ENCODE measurements around the gene LCE1E.

LCE1E gene, protein sequence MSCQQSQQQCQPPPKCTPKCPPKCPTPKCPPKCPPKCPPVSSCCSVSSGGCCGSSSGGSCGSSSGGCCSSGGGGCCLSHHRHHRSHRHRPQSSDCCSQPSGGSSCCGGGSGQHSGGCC

GRCh38 chr1:152786077-152786476, at the start of gene LCE1E:
Gene LCE1E, plus strand, starts transcription at chr1:152786257. Its CDS starts 1,043 bp downstream, at chr1:152787300.
- no peak for DNase-seq

GRCh38 chr1:152737997-152738396, 48.1 kb upstream of the LCE1E start:
- no peak for DNase-seq

GRCh38 chr1:152739841-152740240, 46.2 kb upstream of the LCE1E start:
- no peak for DNase-seq

GRCh38 chr1:152741656-152742055, 44.4 kb upstream of the LCE1E start:
- no peak for DNase-seq

DNA sequence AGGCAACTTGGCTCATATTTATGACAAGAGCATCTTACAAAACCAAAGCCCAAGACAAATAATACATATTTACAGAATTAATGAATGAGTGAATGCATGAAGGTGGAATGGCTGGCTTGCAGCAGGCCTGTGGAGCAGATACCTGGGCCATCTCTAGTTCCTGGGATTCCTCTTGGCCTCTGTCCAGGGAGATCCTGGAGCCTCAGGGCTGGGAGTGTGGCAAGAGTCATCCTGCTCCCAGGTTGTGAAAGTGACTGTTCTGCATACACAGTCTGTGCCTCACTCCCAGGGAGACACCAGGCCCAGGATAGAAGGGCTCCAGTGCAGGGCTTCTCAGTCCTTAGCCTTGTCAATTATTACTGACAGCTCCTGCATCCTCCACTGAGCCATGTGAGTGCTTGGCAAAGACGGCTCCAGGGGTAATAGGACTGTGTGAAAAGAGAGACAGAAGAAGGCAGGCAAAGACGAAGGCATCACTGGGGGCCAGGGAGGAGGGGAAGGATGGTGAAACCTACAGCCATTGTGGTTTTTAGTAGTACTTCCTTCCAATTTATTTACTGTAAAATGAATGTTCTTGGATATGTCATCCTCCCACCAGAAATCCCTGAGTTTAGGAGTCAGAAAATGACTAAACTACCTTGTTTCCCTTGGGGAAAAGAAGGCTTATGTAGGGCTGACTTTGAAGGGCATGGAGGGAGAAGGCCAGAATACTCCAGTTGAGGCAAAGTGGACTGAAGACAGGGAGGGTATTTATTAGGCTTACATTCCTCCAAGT, 42.5 kb upstream of the LCE1E start:
- DNase-seq, result no peak

GRCh38 chr1:152745289-152745704, 40.8 kb upstream of the LCE1E start:
- DNase-seq, result no peak

DNA sequence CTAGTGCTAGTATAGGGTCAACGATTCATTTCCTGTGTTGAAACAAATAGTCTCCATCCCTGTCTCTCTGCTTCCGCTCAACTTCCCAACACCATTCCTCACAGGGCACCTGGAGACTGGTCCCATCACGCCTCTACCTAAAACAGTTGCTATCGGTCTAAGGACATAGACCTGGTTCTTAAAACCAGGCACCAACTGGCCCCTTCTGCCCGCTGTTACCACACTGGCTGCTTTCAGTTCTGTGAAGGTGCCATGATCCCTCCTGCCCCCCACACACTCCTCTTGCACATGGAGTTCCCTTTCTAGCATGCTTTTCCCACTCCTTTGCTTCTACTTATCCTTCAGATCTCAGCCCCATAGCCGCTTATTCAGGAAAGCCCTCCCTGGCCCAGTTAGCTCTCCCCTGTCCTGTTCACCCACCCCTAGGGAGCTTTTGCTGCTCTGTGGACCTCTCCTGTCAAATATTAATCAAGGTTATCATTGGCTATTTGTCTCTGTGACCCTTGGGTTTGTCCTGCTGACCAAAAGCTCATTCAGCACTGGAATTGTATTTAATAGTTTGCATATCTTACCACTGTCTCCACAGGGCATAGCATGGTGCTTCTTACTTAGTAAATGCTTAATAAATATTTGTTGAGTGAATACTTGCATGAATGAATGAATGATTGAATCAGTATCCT, 40.2 kb upstream of the LCE1E start:
- DNase-seq, result no peak

- no peak for DNase-seq
Observed at GRCh38 chr1:152747831-152748230, 38.2 kb upstream of the LCE1E start.

GRCh38 chr1:152752225-152752624, 33.8 kb upstream of the LCE1E start:
- DNase-seq, result no peak

GRCh38 chr1:152753586-152753985, 32.5 kb upstream of the LCE1E start:
- no peak for DNase-seq

- DNase-seq, result no peak
Observed at GRCh38 chr1:152756872-152757271, 29.2 kb upstream of the LCE1E start.

- no peak for DNase-seq
Observed at GRCh38 chr1:152757747-152758146, 28.3 kb upstream of the LCE1E start, which contains the start of gene KPRP. Gene KPRP, plus strand, starts transcription at chr1:152758025. Its CDS starts 1,564 bp downstream, at chr1:152759589.

- DNase-seq, result no peak
Observed at GRCh38 chr1:152758636-152759035, 27.4 kb upstream of the LCE1E start.

GRCh38 chr1:152759453-152760173, 26.4 kb upstream of the LCE1E start:
- no peak for DNase-seq

- no peak for DNase-seq
Observed at GRCh38 chr1:152760551-152761190, 25.4 kb upstream of the LCE1E start.

GRCh38 chr1:152761609-152762213, 24.3 kb upstream of the LCE1E start:
- no peak for DNase-seq

GRCh38 chr1:152768847-152769533, 17.1 kb upstream of the LCE1E start:
- DNase-seq, result no peak

GRCh38 chr1:152770411-152770810, 15.6 kb upstream of the LCE1E start:
- no peak for DNase-seq

GRCh38 chr1:152774875-152775274, 11.2 kb upstream of the LCE1E start, which contains the start of gene LCE1F:
Gene LCE1F, plus strand, starts transcription at chr1:152775140. Its CDS starts 1,232 bp downstream, at chr1:152776372.
- DNase-seq, result no peak

DNA sequence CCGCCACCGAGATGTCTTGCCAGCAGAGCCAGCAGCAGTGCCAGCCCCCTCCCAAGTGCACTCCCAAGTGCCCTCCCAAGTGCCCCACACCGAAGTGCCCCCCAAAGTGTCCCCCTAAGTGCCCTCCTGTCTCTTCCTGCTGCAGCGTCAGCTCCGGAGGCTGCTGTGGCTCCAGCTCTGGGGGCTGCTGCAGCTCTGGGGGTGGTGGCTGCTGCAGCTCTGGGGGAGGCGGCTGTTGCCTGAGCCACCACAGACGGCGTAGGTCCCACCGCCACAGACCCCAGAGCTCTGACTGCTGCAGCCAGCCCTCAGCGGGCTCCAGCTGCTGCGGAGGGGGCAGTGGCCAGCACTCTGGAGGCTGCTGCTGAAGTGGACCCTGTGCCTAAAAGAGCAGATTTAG, 9.7 kb upstream of the LCE1E start:
- DNase-seq, result no peak

GRCh38 chr1:152777510-152778137, 8.4 kb upstream of the LCE1E start:
- DNase-seq, result no peak

Data from activated CD8-positive, alpha-beta memory T cell treated with anti-CD3 and anti-CD28 coated beads for 24 hours (primary cell).